Fibroblast of lung (primary cell): ENCODE results near the gene SKIC3. TPM values are rescaled to one million over a fixed set of nuclear protein-coding genes. Genes with fewer than 3 reads are reported as not detected.

Experiments used
- DNase-seq, 2 donors: peaks; one replicate each; pipeline versions ENCODE4 v3.0.0 to v3.0.0-alpha.2; 2010; ENCODE audit warnings: low read depth in 2 of 2
- H2AFZ ChIP-seq: 2 replicates; pipeline ENCODE4 v1.5.1; 2012; ENCODE audit warnings: low read length, control low read depth, inconsistent platforms
- H3K27ac ChIP-seq: 2 replicates; pipeline ENCODE4 v1.5.1; 2011; ENCODE audit warnings: low read length, control low read depth; ENCODE audit not compliant: insufficient read depth
- H3K27me3 ChIP-seq: 2 replicates; pipeline ENCODE4 v1.5.1; 2011; ENCODE audit warnings: mild to moderate bottlenecking, low read length; ENCODE audit not compliant: control insufficient read depth, insufficient read depth
- H3K36me3 ChIP-seq: 2 replicates; pipeline ENCODE4 v1.5.1; 2011; ENCODE audit warnings: low read length; ENCODE audit not compliant: control insufficient read depth, insufficient read depth
- H3K4me1 ChIP-seq: 2 replicates; pipeline ENCODE4 v1.5.1; 2011; ENCODE audit warnings: low read length; ENCODE audit not compliant: control insufficient read depth, insufficient read depth; ENCODE audit errors: extremely low read depth
- H3K4me2 ChIP-seq: 2 replicates; pipeline ENCODE4 v1.5.1; 2011; ENCODE audit warnings: low read length, control low read depth; ENCODE audit not compliant: insufficient read depth; ENCODE audit errors: extremely low read depth
- H3K4me3 ChIP-seq, 4 experiments: fragments of 200-600 bp in 1 of 4; sonication (generic) in 1 of 4; replicated peaks in 1 of 4; 2 replicates each; pipeline ENCODE4 v1.5.1; 2011 to 2016; ENCODE audit warnings: low read length in 4 of 4, low read depth in 3 of 4, mild to moderate bottlenecking in 3 of 4, control low read depth in 2 of 4, inconsistent platforms in 1 of 4, mixed read lengths in 1 of 4; ENCODE audit not compliant: insufficient read depth in 1 of 4; ENCODE audit errors: control extremely low read depth in 1 of 4
- H3K79me2 ChIP-seq: 2 replicates; pipeline ENCODE4 v1.5.1; 2012; ENCODE audit warnings: mild to moderate bottlenecking, low read length, inconsistent platforms; ENCODE audit not compliant: control insufficient read depth, insufficient read depth
- H3K9ac ChIP-seq: 2 replicates; pipeline ENCODE4 v1.5.1; 2011; ENCODE audit warnings: mild to moderate bottlenecking, low read length, control low read depth; ENCODE audit not compliant: insufficient read depth
- H3K9me3 ChIP-seq: 2 replicates; pipeline ENCODE4 v1.5.1; 2012; ENCODE audit warnings: low read depth, low read length; ENCODE audit not compliant: control insufficient read depth, insufficient read depth
- H4K20me1 ChIP-seq: 2 replicates; pipeline ENCODE4 v1.5.1; 2011; ENCODE audit warnings: low read length; ENCODE audit not compliant: control insufficient read depth, insufficient read depth; ENCODE audit errors: extremely low read depth
- EZH2 ChIP-seq: IDR thresholded peaks from 2 replicates; pipeline ENCODE4 v1.5.1; 2012; ENCODE audit warnings: low read length, control low read depth, mild to moderate bottlenecking; ENCODE audit errors: missing control alignments
- polyA plus RNA-seq, 2 donors: library from polyadenylated mRNA; depleted of rRNA in 1 of 2; stranded (reverse) in 1 of 2; unstranded in 1 of 2; fragments of >200 nt; gene quantifications; 2 replicates each; pipeline ENCODE4 v1.2.1, GENCODE V29; 2011 to 2012; ENCODE audit warnings: missing spikeins in 1 of 2
- total RNA-seq: library from RNA; depleted of rRNA; stranded (reverse); fragments of >200 nt; gene quantifications from 2 replicates; pipeline ENCODE4 v1.2.1, GENCODE V29; 2014
- TF ChIP-seq, protein P1 (sequence below), 2 donors: IDR thresholded peaks in 1 of 2; conservative IDR thresholded peaks in 1 of 2; 1 replicate in 1 of 2; 2 replicates in 1 of 2; pipeline ENCODE4 v1.5.1; 2011 to 2012; ENCODE audit warnings: low read length in 2 of 2, control low read depth in 1 of 2, inconsistent platforms in 1 of 2, low read depth in 1 of 2, mild to moderate bottlenecking in 1 of 2

Gene SKIC3
- total and polyA plus RNA-seq, 2 donors (not counting 1 experiment from before 2014, with no cell fraction given), result 105 to 152 TPM

DNA sequence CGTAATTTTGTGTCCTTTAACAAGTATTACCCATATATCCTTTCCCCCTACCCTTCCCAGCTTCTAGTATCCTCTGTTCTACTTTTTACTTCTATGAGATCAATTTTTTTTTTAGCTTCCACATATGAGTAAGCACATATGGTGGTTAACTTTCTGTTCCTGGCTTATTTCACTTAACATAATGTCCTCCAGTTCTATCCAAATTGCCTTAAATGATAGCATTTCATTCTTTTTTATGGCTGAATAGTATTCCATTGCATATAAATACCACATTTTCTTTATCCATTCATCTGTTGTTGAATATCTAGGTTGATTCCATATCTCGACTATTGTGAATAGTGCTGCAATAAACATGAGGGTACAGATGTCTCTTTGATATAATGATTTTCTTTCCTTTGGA, 36.4 kb downstream of the SKIC3 start:
- Histone ChIP-seq H3K4me2 (no peak overlapping the region), H3K9ac (no peak overlapping the region), H3K36me3 (peaks cover 6% of the 10 kb centered on the region), H2AFZ (no peak overlapping the region), H3K4me1 (no peaks in the 10 kb centered on the region), H3K4me3 (no peak overlapping the region), H4K20me1 (no peaks in the 10 kb centered on the region), H3K27ac (no peak overlapping the region), H3K27me3 (no peaks in the 10 kb centered on the region), H3K9me3 (no peaks in the 10 kb centered on the region), H3K79me2 (no peaks in the 10 kb centered on the region)
- DNase-seq, result no peak
- TF ChIP-seq EZH2, result no peak
- TF ChIP-seq, protein P1, sequence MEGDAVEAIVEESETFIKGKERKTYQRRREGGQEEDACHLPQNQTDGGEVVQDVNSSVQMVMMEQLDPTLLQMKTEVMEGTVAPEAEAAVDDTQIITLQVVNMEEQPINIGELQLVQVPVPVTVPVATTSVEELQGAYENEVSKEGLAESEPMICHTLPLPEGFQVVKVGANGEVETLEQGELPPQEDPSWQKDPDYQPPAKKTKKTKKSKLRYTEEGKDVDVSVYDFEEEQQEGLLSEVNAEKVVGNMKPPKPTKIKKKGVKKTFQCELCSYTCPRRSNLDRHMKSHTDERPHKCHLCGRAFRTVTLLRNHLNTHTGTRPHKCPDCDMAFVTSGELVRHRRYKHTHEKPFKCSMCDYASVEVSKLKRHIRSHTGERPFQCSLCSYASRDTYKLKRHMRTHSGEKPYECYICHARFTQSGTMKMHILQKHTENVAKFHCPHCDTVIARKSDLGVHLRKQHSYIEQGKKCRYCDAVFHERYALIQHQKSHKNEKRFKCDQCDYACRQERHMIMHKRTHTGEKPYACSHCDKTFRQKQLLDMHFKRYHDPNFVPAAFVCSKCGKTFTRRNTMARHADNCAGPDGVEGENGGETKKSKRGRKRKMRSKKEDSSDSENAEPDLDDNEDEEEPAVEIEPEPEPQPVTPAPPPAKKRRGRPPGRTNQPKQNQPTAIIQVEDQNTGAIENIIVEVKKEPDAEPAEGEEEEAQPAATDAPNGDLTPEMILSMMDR (conservative IDR thresholded peaks at IDR 0.05 in 1 of 2, IDR thresholded peaks at IDR 0.05 in 1 of 2; ENCODE audit: low read depth in 1 of 2, low read length in 2 of 2), result no peak

DNA sequence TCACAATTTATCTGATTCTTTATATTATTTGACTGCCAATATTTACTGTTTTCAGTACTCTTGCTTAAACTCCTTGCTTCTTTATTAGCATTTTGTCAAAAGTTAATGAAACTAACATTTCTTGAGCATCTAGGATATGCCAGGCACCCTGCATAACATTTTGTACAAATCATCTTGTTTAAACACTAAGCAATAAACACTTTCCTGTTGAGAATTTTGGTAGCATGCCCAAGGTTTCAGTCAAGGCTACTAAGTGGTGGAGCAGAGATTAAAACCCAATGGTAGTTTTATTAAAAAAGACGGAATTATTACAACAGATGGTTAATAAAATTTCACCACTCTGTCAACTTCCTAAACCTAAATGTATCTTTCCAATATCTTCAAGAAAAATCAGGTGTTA, 43.2 kb downstream of the SKIC3 start:
- Histone ChIP-seq H3K27ac (no peak overlapping the region), H3K4me3 (no peak overlapping the region), H3K36me3 (peaks cover 11% of the 10 kb centered on the region), H3K79me2 (no peaks in the 10 kb centered on the region), H4K20me1 (no peaks in the 10 kb centered on the region), H3K9me3 (no peaks in the 10 kb centered on the region), H3K4me2 (no peak overlapping the region), H3K4me1 (no peaks in the 10 kb centered on the region), H2AFZ (no peak overlapping the region), H3K9ac (no peak overlapping the region), H3K27me3 (no peaks in the 10 kb centered on the region)
- TF ChIP-seq, protein P1 (conservative IDR thresholded peaks at IDR 0.05 in 1 of 2, IDR thresholded peaks at IDR 0.05 in 1 of 2; ENCODE audit: low read depth in 1 of 2, low read length in 2 of 2), result no peak
- no peak for TF ChIP-seq EZH2
- no peak for DNase-seq

DNA sequence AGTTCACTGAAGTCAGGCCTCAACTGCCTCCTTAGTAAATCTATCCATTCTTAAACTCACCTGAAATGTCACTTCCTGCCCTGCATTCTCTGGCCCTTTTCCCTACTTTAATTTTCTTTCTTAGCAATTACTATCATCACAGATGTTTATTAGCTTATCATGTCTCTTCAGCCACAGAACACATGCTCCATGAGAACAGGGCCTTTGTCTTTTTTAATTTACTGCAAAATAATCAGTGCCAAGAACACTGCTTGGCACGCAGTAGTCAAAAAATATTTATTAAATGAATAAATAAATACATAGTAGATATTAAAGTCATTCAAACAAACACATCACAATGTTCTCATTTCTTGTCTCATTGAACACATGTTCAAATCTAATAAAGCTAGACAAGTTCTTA, 46.2 kb downstream of the SKIC3 start:
- no peaks in the 10 kb centered on the region for H3K4me1 ChIP-seq
- no peaks in the 10 kb centered on the region for H4K20me1 ChIP-seq
- no peaks in the 10 kb centered on the region for H3K9me3 ChIP-seq
- H3K79me2 ChIP-seq, result no peaks in the 10 kb centered on the region
- H2AFZ ChIP-seq, result no peak overlapping the region
- no peak for DNase-seq
- no peak overlapping the region for H3K9ac ChIP-seq
- H3K27ac ChIP-seq, result no peak overlapping the region
- no peak overlapping the region for H3K4me2 ChIP-seq
- H3K27me3 ChIP-seq, result no peaks in the 10 kb centered on the region
- TF ChIP-seq, protein P1 (conservative IDR thresholded peaks at IDR 0.05 in 1 of 2, IDR thresholded peaks at IDR 0.05 in 1 of 2; ENCODE audit: low read depth in 1 of 2, low read length in 2 of 2), result no peak
- no peak for TF ChIP-seq EZH2
- H3K36me3 ChIP-seq, result peaks cover 9% of the 10 kb centered on the region
- no peak overlapping the region for H3K4me3 ChIP-seq

Other genes starting within 250 kb of the SKIC3 start
- gene FAM81B, start 163.6 kb downstream of the SKIC3 start, total RNA-seq, result not detected in 2 replicates
- gene FAM81B, start 163.6 kb downstream of the SKIC3 start, polyA plus RNA-seq, result not detected in 2 replicates
- 10.0 and 19.3 TPM in 2 replicates for gene ARSK, start 124 bp upstream of the SKIC3 start, total RNA-seq
- 18.6 and 37.3 TPM in 2 replicates for gene ARSK, start 124 bp upstream of the SKIC3 start, polyA plus RNA-seq
- under 0.01 and 0.33 TPM in 2 replicates for gene GPR150, start 65.1 kb upstream of the SKIC3 start, total RNA-seq
- 0.23 and 0.43 TPM in 2 replicates for gene GPR150, start 65.1 kb upstream of the SKIC3 start, polyA plus RNA-seq
- 3.1 and 4.8 TPM in 2 replicates for gene RFESD, start 91.8 kb upstream of the SKIC3 start, total RNA-seq
- gene RFESD, start 91.8 kb upstream of the SKIC3 start, polyA plus RNA-seq, result 2.7 TPM in 2 replicates
- 0.51 and 0.66 TPM in 2 replicates for gene SPATA9, start 128.0 kb upstream of the SKIC3 start, total RNA-seq
- gene SPATA9, start 128.0 kb upstream of the SKIC3 start, polyA plus RNA-seq, result 0.75 and 1.7 TPM in 2 replicates
- 222 and 337 TPM in 2 replicates for gene RHOBTB3, start 176.4 kb upstream of the SKIC3 start, total RNA-seq
- gene RHOBTB3, start 176.4 kb upstream of the SKIC3 start, polyA plus RNA-seq, result 188 and 338 TPM in 2 replicates